IMR-90 (cell line): ENCODE data around the gene SLC30A2. TPM values are rescaled to one million over a fixed set of nuclear protein-coding genes. Genes with fewer than 3 reads are reported as not detected.

Experiments used
- ATAC-seq: fragments of 200-7000 bp; cut with Tn5 transposase; 2 replicates; pipeline ENCODE4 v1.9.1; 2020; ENCODE audit warnings: low read depth, mild to moderate bottlenecking, moderate library complexity
- BruUV-seq: library from RNA; stranded (reverse); fragments of 400-500 nt; replicated peaks from 2 replicates; lab custom pipeline; 2021; lab: Mats Ljungman, UMichigan
- CTCF ChIA-PET: fragments of 300-600 bp; formaldehyde crosslinking; extraction: SDS; loops from one replicate; lab custom pipeline; 2021; ENCODE audit warnings: antibody characterized with exemption; lab: Yijun Ruan, JAX
- POLR2A ChIA-PET: fragments of 300-600 bp; sonication (Branson Sonifier 250); formaldehyde crosslinking; loops from one replicate; lab custom pipeline; 2022; ENCODE audit warnings: antibody characterized with exemption; ENCODE audit not compliant: unreplicated experiment; lab: Charles Lee
- DNase-seq: peaks from one replicate; pipeline ENCODE4 v3.0.0; 2013
- H2AFZ ChIP-seq: replicated peaks from 2 replicates; pipeline ENCODE3; 2013; ENCODE audit warnings: low read length, mild to moderate bottlenecking; ENCODE audit not compliant: poor library complexity
- H2AK5ac ChIP-seq: 2 replicates; pipeline ENCODE4 v1.6.1; 2013; ENCODE audit warnings: low read depth, low read length, inconsistent platforms
- H2AK9ac ChIP-seq: replicated peaks from 2 replicates; pipeline ENCODE3; 2013; ENCODE audit warnings: mild to moderate bottlenecking, low read depth, low read length, moderate library complexity; ENCODE audit not compliant: poor library complexity
- H2BK120ac ChIP-seq: 2 replicates; pipeline ENCODE4 v1.6.1; 2013; ENCODE audit warnings: low read depth, low read length, inconsistent platforms
- H2BK15ac ChIP-seq: 3 replicates; pipeline ENCODE4 v1.6.1; 2013; ENCODE audit warnings: low read depth, low read length, inconsistent platforms
- H2BK20ac ChIP-seq: 2 replicates; pipeline ENCODE4 v1.6.1; 2013; ENCODE audit warnings: low read depth, mild to moderate bottlenecking, inconsistent platforms, low read length, moderate library complexity
- H2BK5ac ChIP-seq: 2 replicates; pipeline ENCODE4 v1.6.1; 2013; ENCODE audit warnings: mild to moderate bottlenecking, low read depth, low read length, inconsistent platforms; ENCODE audit not compliant: poor library complexity, severe bottlenecking
- H3K14ac ChIP-seq: replicated peaks from 2 replicates; pipeline ENCODE4 v1.6.1; 2013; ENCODE audit warnings: low read depth, low read length, inconsistent platforms
- H3K18ac ChIP-seq: 2 replicates; pipeline ENCODE4 v1.6.1; 2013; ENCODE audit warnings: low read depth, low read length, control low read depth
- H3K23ac ChIP-seq: 2 replicates; pipeline ENCODE4 v1.6.1; 2013; ENCODE audit warnings: low read depth, low read length, inconsistent platforms
- H3K27ac ChIP-seq: 2 replicates; pipeline ENCODE4 v1.5.1; 2013; ENCODE audit warnings: mild to moderate bottlenecking, control low read depth, low read length; ENCODE audit not compliant: insufficient read depth
- H3K27me3 ChIP-seq: 2 replicates; pipeline ENCODE4 v1.6.1; 2013; ENCODE audit warnings: low read length; ENCODE audit not compliant: control insufficient read depth, insufficient read depth
- H3K36me3 ChIP-seq: 2 replicates; pipeline ENCODE4 v1.6.1; 2013; ENCODE audit warnings: low read length, mixed read lengths; ENCODE audit not compliant: control insufficient read depth, insufficient read depth
- H3K4ac ChIP-seq: 2 replicates; pipeline ENCODE4 v1.6.1; 2013; ENCODE audit warnings: low read depth, low read length, inconsistent platforms
- H3K4me1 ChIP-seq: 2 replicates; pipeline ENCODE4 v1.6.1; 2013; ENCODE audit warnings: low read length, mixed read lengths; ENCODE audit not compliant: control insufficient read depth, insufficient read depth
- H3K4me2 ChIP-seq: 2 replicates; pipeline ENCODE4 v1.6.1; 2013; ENCODE audit warnings: low read depth, mild to moderate bottlenecking, control low read depth, low read length, moderate library complexity
- H3K4me3 ChIP-seq: 2 replicates; pipeline ENCODE4 v1.5.1; 2013; ENCODE audit warnings: low read depth, mild to moderate bottlenecking, control low read depth, low read length, moderate library complexity; ENCODE audit not compliant: insufficient read depth
- H3K56ac ChIP-seq: 2 replicates; pipeline ENCODE4 v1.6.1; 2013; ENCODE audit warnings: low read length, inconsistent platforms; ENCODE audit not compliant: insufficient read depth; ENCODE audit errors: extremely low read depth
- H3K79me1 ChIP-seq, 2 experiments: 2 replicates each; pipeline ENCODE4 v1.6.1; 2013; ENCODE audit warnings: low read length in 2 of 2, inconsistent platforms in 1 of 2, low read depth in 1 of 2
- H3K9ac ChIP-seq: 2 replicates; pipeline ENCODE4 v1.6.1; 2013; ENCODE audit warnings: low read depth, low read length, control low read depth
- H3K9me1 ChIP-seq: 2 replicates; pipeline ENCODE4 v1.6.1; 2013; ENCODE audit warnings: low read length, inconsistent platforms; ENCODE audit not compliant: insufficient read depth
- H3K9me3 ChIP-seq: 2 replicates; pipeline ENCODE4 v1.6.1; 2013; ENCODE audit warnings: low read length; ENCODE audit not compliant: control insufficient read depth, insufficient read depth
- H4K20me1 ChIP-seq: 2 replicates; pipeline ENCODE4 v1.6.1; 2013; ENCODE audit warnings: low read length, inconsistent platforms; ENCODE audit not compliant: insufficient read depth
- H4K5ac ChIP-seq: 2 replicates; pipeline ENCODE4 v1.6.1; 2013; ENCODE audit warnings: mild to moderate bottlenecking, low read depth, low read length, control low read depth
- H4K8ac ChIP-seq, 2 experiments: 2 replicates each; pipeline ENCODE4 v1.6.1; 2013; ENCODE audit warnings: low read depth in 2 of 2, low read length in 2 of 2, control low read depth in 1 of 2, inconsistent platforms in 1 of 2
- H4K91ac ChIP-seq: 2 replicates; pipeline ENCODE4 v1.6.1; 2013; ENCODE audit warnings: low read depth, low read length, inconsistent platforms; ENCODE audit not compliant: insufficient read depth
- CHD1 ChIP-seq: IDR thresholded peaks from 2 replicates; pipeline ENCODE4 v1.6.1; 2012; ENCODE audit warnings: low read depth, low read length, improper control_type of control experiment
- MAFK ChIP-seq: IDR thresholded peaks from 2 replicates; pipeline ENCODE4 v1.6.1; 2012; ENCODE audit warnings: low read depth, low read length, improper control_type of control experiment
- MAZ ChIP-seq: IDR thresholded peaks from 2 replicates; pipeline ENCODE4 v1.6.1; 2012; ENCODE audit warnings: low read depth, mild to moderate bottlenecking, low read length, improper control_type of control experiment, moderate library complexity, borderline replicate concordance
- MXI1 ChIP-seq: IDR thresholded peaks from 2 replicates; pipeline ENCODE4 v1.6.1; 2012; ENCODE audit warnings: low read depth, mild to moderate bottlenecking, low read length, moderate library complexity, borderline replicate concordance
- NFE2L2 ChIP-seq: fragments of 150-350 bp; IDR thresholded peaks from 2 replicates; pipeline ENCODE4 v1.6.1; 2016; ENCODE audit warnings: low read depth, mild to moderate bottlenecking, low read length
- POLR2A ChIP-seq: IDR thresholded peaks from 2 replicates; pipeline ENCODE4 v1.6.1; 2012; ENCODE audit warnings: mild to moderate bottlenecking, low read depth, low read length
- RAD21 ChIP-seq: IDR thresholded peaks from 2 replicates; pipeline ENCODE4 v1.6.1; 2012; ENCODE audit warnings: low read length, improper control_type of control experiment
- RCOR1 ChIP-seq: IDR thresholded peaks from 2 replicates; pipeline ENCODE4 v1.6.1; 2012; ENCODE audit warnings: mild to moderate bottlenecking, low read length, improper control_type of control experiment; ENCODE audit not compliant: insufficient replicate concordance
- RFX5 ChIP-seq: IDR thresholded peaks from 2 replicates; pipeline ENCODE4 v1.8.0; 2012; ENCODE audit warnings: low read depth, mild to moderate bottlenecking, low read length, moderate library complexity
- SMC3 ChIP-seq: fragments of 150-350 bp; IDR thresholded peaks from 2 replicates; pipeline ENCODE4 v1.6.1; 2016; ENCODE audit warnings: low read depth, mild to moderate bottlenecking, antibody characterized with exemption, low read length, moderate library complexity
- WGBS, 2 experiments: methylation state at CpG; one replicate each; pipeline versions ENCODE4 v1.1.5 to v1.1.7; 2013; ENCODE audit warnings: missing lambda C conversion rate in 2 of 2; ENCODE audit not compliant: insufficient read length in 1 of 2; ENCODE audit errors: extremely low coverage in 2 of 2; 5-methylcytosine and 5-hydroxymethylcytosine counted together
- dilution Hi-C: fragments of 300-500 bp; cut with HindIII; formaldehyde crosslinking; loops from one replicate; pipeline ENCODE4 v1.14.3; 2018; ENCODE audit warnings: low sequenced_read_pairs; ENCODE audit not compliant: unreplicated experiment
- in situ Hi-C: fragments of 300-500 bp; cut with MboI; formaldehyde crosslinking; loops from 3 replicates; pipeline ENCODE4 v1.14.3; 2019; ENCODE audit warnings: low sequenced_read_pairs, inconsistent platforms, mixed read lengths
- intact Hi-C: fragments of 100-400 bp; cut with micrococcal nuclease; formaldehyde crosslinking; loops from 2 replicates; pipeline ENCODE4 v1.10.0; 2022
- polyA plus RNA-seq, 3 experiments: library from polyadenylated mRNA; depleted of rRNA; stranded (reverse); fragments of >200 nt; gene quantifications; 2 replicates each; pipeline ENCODE4 v1.2.3, GENCODE V29; 2012; ENCODE audit warnings: low replicate concordance in 1 of 3
- total RNA-seq: library from RNA; depleted of rRNA; stranded (reverse); fragments of >200 nt; gene quantifications from 2 replicates; pipeline ENCODE4 v1.2.3, GENCODE V29; 2012
- TF ChIP-seq, protein P1 (sequence below): fragments of 150-350 bp; IDR thresholded peaks from 2 replicates; pipeline ENCODE4 v1.6.1; 2016; ENCODE audit warnings: low read depth, mild to moderate bottlenecking, low read length, moderate library complexity, borderline replicate concordance
- TF ChIP-seq, protein P2 (sequence below): fragments of 150-350 bp; IDR thresholded peaks from 2 replicates; pipeline ENCODE4 v1.6.1; 2017; ENCODE audit warnings: mild to moderate bottlenecking, antibody characterized with exemption, low read length, low read depth
- TF ChIP-seq, protein P3 (sequence below): conservative IDR thresholded peaks from 2 replicates; pipeline ENCODE4 v1.5.1; 2012; ENCODE audit warnings: mild to moderate bottlenecking, low read depth, low read length, improper control_type of control experiment

Gene SLC30A2
- total and polyA plus RNA-seq, 2 of the 4 experiments (the other 2 are of a cell fraction), result not detected

DNA sequence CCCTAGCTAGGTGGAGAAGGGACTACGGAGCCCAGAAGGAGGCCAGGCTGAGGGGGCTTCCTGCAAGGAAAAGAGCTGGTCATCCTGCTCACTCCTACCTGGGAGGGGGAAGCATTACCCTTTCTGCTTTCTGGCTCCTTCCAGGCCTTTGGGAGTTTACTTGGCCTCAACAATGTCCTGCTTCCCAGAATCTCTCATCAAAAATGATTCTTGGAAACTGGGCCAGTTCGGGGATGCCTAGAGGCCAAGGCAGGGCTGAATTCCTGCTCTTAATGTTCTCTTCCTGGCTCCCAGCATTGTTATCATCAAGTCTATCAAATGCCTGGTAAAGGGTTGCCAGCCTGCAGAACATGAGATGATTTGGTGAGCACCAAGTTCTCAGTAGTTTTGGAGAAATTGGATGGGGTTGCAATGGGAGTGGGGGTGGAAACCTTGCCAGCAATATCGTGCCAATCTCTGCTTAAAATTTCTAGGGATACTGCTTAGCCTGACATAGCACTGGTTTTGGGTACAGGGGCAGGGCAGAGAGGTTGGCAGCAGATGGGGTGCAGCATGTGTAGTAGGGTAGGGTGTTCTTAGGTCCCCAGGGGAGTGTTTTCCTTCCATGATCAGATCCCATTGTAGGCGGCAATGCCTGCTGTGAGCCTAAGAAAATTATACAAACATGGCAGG lies 40.3 kb downstream of the SLC30A2 start:
- in situ Hi-C loops (no loop called here), intact Hi-C loops (no loop called here), dilution Hi-C loops (no loop called here)
- ATAC-seq, result no peak
- no peak overlapping the region for H2BK120ac ChIP-seq
- no peak overlapping the region for H3K4me3 ChIP-seq
- H3K14ac ChIP-seq, result no peak overlapping the region
- H3K79me1 ChIP-seq, result no peaks in the 10 kb centered on the region
- no peak overlapping the region for H3K23ac ChIP-seq
- 0 out of 2 replicates have a peak, but pooled peaks cover 5% of the 10 kb centered on the region for H3K9me1 ChIP-seq
- ChIA-PET CTCF (interaction anchor here (1.3 kb wide), 1 partner anchor 110 kb away, joined by 3 read pairs; no protein-coding TSS in a partner anchor), POLR2A (no interaction called here)
- BruUV-seq, result no TSS peak
- H3K4me2 ChIP-seq, result no peak overlapping the region
- H3K56ac ChIP-seq, result no peak overlapping the region
- H3K36me3 ChIP-seq, result no peaks in the 10 kb centered on the region
- no peak overlapping the region for H2AK9ac ChIP-seq
- WGBS, 2 experiments, result 67% methylated on average over 1 of the region's 4 CpGs; no CpG with 5 or more reads in 1 of the 2 experiments
- peaks cover 15% of the 10 kb centered on the region for H3K27me3 ChIP-seq
- H2BK20ac ChIP-seq, result no peak overlapping the region
- no peak overlapping the region for H2AK5ac ChIP-seq
- DNase-seq, result no peak
- no peak overlapping the region for H4K8ac ChIP-seq
- H3K27ac ChIP-seq, result no peak overlapping the region
- no peak overlapping the region for H4K5ac ChIP-seq
- no peak overlapping the region for H3K9ac ChIP-seq
- no peaks in the 10 kb centered on the region for H3K4me1 ChIP-seq
- no peak overlapping the region for H2AFZ ChIP-seq
- no peak overlapping the region for H3K18ac ChIP-seq
- no peaks in the 10 kb centered on the region for H3K9me3 ChIP-seq
- H2BK15ac ChIP-seq, result no peak overlapping the region
- TF ChIP-seq CHD1 (no peak), POLR2A (no peak), MAFK (no peak), MXI1 (no peak), NFE2L2 (no peak), MAZ (no peak), RFX5 (no peak), RCOR1 (no peak), SMC3 (no peak), RAD21 (no peak)
- TF ChIP-seq, protein P1, sequence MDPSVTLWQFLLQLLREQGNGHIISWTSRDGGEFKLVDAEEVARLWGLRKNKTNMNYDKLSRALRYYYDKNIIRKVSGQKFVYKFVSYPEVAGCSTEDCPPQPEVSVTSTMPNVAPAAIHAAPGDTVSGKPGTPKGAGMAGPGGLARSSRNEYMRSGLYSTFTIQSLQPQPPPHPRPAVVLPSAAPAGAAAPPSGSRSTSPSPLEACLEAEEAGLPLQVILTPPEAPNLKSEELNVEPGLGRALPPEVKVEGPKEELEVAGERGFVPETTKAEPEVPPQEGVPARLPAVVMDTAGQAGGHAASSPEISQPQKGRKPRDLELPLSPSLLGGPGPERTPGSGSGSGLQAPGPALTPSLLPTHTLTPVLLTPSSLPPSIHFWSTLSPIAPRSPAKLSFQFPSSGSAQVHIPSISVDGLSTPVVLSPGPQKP, result no peak
- TF ChIP-seq, protein P2, sequence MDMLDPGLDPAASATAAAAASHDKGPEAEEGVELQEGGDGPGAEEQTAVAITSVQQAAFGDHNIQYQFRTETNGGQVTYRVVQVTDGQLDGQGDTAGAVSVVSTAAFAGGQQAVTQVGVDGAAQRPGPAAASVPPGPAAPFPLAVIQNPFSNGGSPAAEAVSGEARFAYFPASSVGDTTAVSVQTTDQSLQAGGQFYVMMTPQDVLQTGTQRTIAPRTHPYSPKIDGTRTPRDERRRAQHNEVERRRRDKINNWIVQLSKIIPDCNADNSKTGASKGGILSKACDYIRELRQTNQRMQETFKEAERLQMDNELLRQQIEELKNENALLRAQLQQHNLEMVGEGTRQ, result no peak
- TF ChIP-seq, protein P3, sequence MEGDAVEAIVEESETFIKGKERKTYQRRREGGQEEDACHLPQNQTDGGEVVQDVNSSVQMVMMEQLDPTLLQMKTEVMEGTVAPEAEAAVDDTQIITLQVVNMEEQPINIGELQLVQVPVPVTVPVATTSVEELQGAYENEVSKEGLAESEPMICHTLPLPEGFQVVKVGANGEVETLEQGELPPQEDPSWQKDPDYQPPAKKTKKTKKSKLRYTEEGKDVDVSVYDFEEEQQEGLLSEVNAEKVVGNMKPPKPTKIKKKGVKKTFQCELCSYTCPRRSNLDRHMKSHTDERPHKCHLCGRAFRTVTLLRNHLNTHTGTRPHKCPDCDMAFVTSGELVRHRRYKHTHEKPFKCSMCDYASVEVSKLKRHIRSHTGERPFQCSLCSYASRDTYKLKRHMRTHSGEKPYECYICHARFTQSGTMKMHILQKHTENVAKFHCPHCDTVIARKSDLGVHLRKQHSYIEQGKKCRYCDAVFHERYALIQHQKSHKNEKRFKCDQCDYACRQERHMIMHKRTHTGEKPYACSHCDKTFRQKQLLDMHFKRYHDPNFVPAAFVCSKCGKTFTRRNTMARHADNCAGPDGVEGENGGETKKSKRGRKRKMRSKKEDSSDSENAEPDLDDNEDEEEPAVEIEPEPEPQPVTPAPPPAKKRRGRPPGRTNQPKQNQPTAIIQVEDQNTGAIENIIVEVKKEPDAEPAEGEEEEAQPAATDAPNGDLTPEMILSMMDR, result no peak
- no peak overlapping the region for H3K4ac ChIP-seq
- no peak overlapping the region for H4K91ac ChIP-seq
- H4K20me1 ChIP-seq, result no peaks in the 10 kb centered on the region
- no peak overlapping the region for H2BK5ac ChIP-seq
